Pancreas (tissue), 10 donors: ENCODE measurements around the gene TNIK. TPM values are rescaled to one million over a fixed set of nuclear protein-coding genes. Genes with fewer than 3 reads are reported as not detected.

ENCODE experiments used
- ATAC-seq, 4 donors: fragments of 200-7000 bp; cut with Tn5 transposase; one replicate each; pipeline versions ENCODE4 v1.8.0 to v1.9.1; 2020; ENCODE audit warnings: mild to moderate bottlenecking in 4 of 4, moderate library complexity in 4 of 4
- DNase-seq, 6 donors: peaks; one replicate each; pipeline ENCODE4 v3.0.0-alpha.2; 2020
- FAIRE-seq: peaks from 2 replicates; lab custom pipeline; 2012; peaks lifted over from hg19 to GRCh38; lab: Jason Lieb, UNC
- H3K27ac ChIP-seq, 4 donors: fragments of 200-600 bp; sonication (generic); 1 replicate in 3 of 4; 2 replicates in 1 of 4; pipeline versions ENCODE4 v1.5.0 to v1.8.0; 2020
- H3K27me3 ChIP-seq, 4 donors: fragments of 200-600 bp; one replicate each; pipeline ENCODE4 v1.8.0; 2021
- H3K36me3 ChIP-seq, 3 donors: fragments of 200-600 bp; sonication (generic) in 1 of 3; one replicate each; pipeline versions ENCODE4 v1.5.0 to v1.8.0; 2020 to 2021
- H3K4me1 ChIP-seq, 3 donors: fragments of 200-600 bp; one replicate each; pipeline ENCODE4 v1.8.0; 2021
- H3K4me3 ChIP-seq, 4 donors: fragments of 200-600 bp; sonication (generic) in 2 of 4; one replicate each; pipeline versions ENCODE4 v1.5.0 to v1.8.0; 2020 to 2021
- H3K9me3 ChIP-seq, 4 donors: fragments of 200-600 bp; one replicate each; pipeline ENCODE4 v1.8.0; 2021
- CTCF ChIP-seq, 4 donors: fragments of 200-600 bp; sonication (generic) in 3 of 4; IDR thresholded peaks; one replicate each; pipeline versions ENCODE4 v1.5.0 to v1.8.0; 2021; ENCODE audit warnings: antibody characterized with exemption in 4 of 4
- WGBS, 2 donors: extraction: QIAGEN DNeasy Blood & Tissue Kit; methylation state at CpG; one replicate each; pipeline ENCODE4 v1.1.7; 2013; 5-methylcytosine and 5-hydroxymethylcytosine counted together
- intact Hi-C, 3 donors: fragments of 100-400 bp; cut with DNase I; formaldehyde crosslinking; loops; one replicate each; pipeline versions ENCODE4 v1.11.1 to v1.14.2; 2022
- polyA plus RNA-seq, 2 donors: library from polyadenylated mRNA; stranded (reverse); fragments of 200-250 nt; gene quantifications; one replicate each; pipeline ENCODE4 v1.2.3, GENCODE V29; 2013
- total RNA-seq, 6 donors: library from RNA; stranded (reverse); fragmentation: NEBNext Ultra II Directional in 4 of 6; extraction: Animal tissue kit (Norgen Biotek cat#: 25700) in 4 of 6; gene quantifications; one replicate each; pipeline versions ENCODE4 v1.2.1 to v1.2.4, GENCODE V29; 2021 to 2023
- donor health status: healthy with polysubstance abuse.
- donor health status: DM: no; HTN: no; CAD: no; lungs with moderate emphysema.
- donor health status: DM: no; HTN: no; CAD: no.
- donor health status: control.
- donor health status: control.
- donor health status: Bipolar disorder and iron deficiency.
- donor health status: DM: yes; HTN: yes; CAD: no.
- donor health status: DM: no; HTN: no; CAD: no.
- donor health status: DM: no; HTN: no; CAD: no.
- donor health status: DM: yes; HTN: yes; CAD: no.

TNIK gene
- total and polyA plus RNA-seq, 8 donors, result 3.5 to 13.6 (median 5.8) TPM

- no peaks in the 10 kb centered on the region for H3K36me3 ChIP-seq
- no peak for ATAC-seq
- WGBS, 2 donors, result 68 to 84% methylated on average over 2 of the region's 2 CpGs
- no peak overlapping the region for H3K27ac ChIP-seq
- H3K4me3 ChIP-seq, result no peak overlapping the region
- no peak for DNase-seq
- peaks cover 0 to 2% (median 0%) of the 10 kb centered on the region in 3 donors for H3K4me1 ChIP-seq
- no peaks in the 10 kb centered on the region for H3K9me3 ChIP-seq
- TF ChIP-seq CTCF (IDR thresholded peaks at IDR 0.05), result no peak
- no peak for FAIRE-seq
- intact Hi-C loops, result no loop called here
- H3K27me3 ChIP-seq, result no peaks in the 10 kb centered on the region
These were observed 94.7 kb downstream of the TNIK start for GRCh38 chr3:171365489-171365888.

DNA sequence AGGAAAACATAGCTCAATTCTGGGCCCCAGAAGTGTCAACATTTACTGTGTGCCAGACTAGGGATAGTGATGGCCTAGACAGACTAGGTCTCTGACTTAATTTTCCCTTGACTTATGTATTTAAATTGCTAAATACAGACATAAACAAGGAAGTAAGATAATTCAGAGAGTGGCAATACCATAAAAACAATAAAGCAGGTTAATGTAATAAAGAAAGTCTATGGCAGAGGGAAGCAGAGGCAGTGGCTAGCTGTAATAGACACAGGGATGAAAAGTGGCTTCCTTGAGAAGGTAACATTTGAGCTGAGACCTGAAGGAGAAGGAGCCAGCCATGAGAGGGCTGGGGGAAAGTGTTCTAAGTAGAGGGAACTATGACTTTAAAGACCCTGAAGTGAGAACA is 95.7 kb downstream of the TNIK start:
- DNase-seq (no peak), FAIRE-seq (peak; percentile 34), ATAC-seq (no peak)
- intact Hi-C loops, result no loop called here
- no peaks in the 10 kb centered on the region for H3K27me3 ChIP-seq
- H3K36me3 ChIP-seq, result no peaks in the 10 kb centered on the region
- H3K4me3 ChIP-seq, result no peak overlapping the region
- H3K4me1 ChIP-seq, result peaks cover 0 to 2% (median 0%) of the 10 kb centered on the region in 3 donors
- no peak overlapping the region for H3K27ac ChIP-seq
- no peak for TF ChIP-seq CTCF (IDR thresholded peaks at IDR 0.05)
- no peaks in the 10 kb centered on the region for H3K9me3 ChIP-seq

DNA sequence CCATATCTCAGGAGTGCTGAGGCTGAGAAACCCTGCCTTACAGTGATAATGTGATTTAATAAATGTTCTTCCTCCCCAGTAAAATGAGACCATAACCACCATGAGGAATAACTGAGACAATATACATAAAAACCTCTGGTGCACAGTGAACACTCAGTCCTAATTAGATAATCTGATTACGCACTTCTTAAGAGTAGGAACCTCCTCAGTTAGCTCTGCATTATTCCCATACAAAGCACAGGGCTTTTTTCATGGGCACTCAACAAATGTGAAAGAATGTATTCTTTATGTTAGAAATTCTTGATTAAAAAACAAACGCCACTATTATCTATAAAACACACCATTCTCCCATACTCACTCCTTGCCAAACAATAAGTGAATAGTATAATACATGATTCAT is 97.0 kb downstream of the TNIK start:
- Histone ChIP-seq H3K36me3 (no peaks in the 10 kb centered on the region), H3K4me1 (peaks cover 0 to 2% (median 0%) of the 10 kb centered on the region in 3 donors), H3K4me3 (no peak overlapping the region), H3K27me3 (no peaks in the 10 kb centered on the region), H3K27ac (no peak overlapping the region), H3K9me3 (no peaks in the 10 kb centered on the region)
- DNase-seq (no peak), ATAC-seq (no peak), FAIRE-seq (no peak)
- TF ChIP-seq CTCF (IDR thresholded peaks at IDR 0.05), result no peak
- intact Hi-C loops, result no loop called here
- WGBS, 2 donors, result 78 to 88% methylated on average over 2 of the region's 2 CpGs

DNA sequence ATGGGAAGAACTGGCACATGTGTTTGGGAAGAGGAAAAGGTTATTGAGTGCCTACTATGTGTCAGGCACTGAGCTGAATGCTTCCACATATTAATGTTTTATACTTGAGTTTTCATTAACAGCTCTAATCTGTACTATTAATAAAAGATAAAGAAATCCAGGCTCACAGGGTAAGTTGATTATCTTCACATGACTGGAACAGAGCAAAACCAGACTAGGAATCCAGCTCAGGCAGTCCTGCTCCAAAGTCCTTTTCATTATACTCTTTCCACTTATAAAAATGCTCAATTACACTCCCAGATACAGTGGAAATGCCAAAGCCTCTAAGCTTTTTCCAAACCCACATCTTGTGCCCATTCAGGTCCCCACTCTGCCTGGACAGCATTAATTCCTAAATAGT is 97.6 kb downstream of the TNIK start:
- no peaks in the 10 kb centered on the region for H3K36me3 ChIP-seq
- no peak overlapping the region for H3K27ac ChIP-seq
- TF ChIP-seq CTCF (IDR thresholded peaks at IDR 0.05), result no peak
- H3K9me3 ChIP-seq, result no peaks in the 10 kb centered on the region
- H3K4me1 ChIP-seq, result peaks cover 0 to 2% (median 0%) of the 10 kb centered on the region in 3 donors
- no peak overlapping the region for H3K4me3 ChIP-seq
- DNase-seq (no peak), FAIRE-seq (no peak), ATAC-seq (no peak)
- H3K27me3 ChIP-seq, result no peaks in the 10 kb centered on the region
- intact Hi-C loops, result no loop called here

GRCh38 chr3:171358881-171359198 is 101.4 kb downstream of the TNIK start:
- no peak for DNase-seq
- 90 to 91% methylated on average over 2 of the region's 2 CpGs for WGBS, 2 donors
- Histone ChIP-seq H3K4me1 (peaks cover 11 to 29% (median 24%) of the 10 kb centered on the region in 3 donors), H3K4me3 (no peak overlapping the region), H3K27ac (no peak overlapping the region), H3K9me3 (no peaks in the 10 kb centered on the region), H3K27me3 (no peaks in the 10 kb centered on the region), H3K36me3 (no peaks in the 10 kb centered on the region)
- FAIRE-seq, result no peak
- no peak for TF ChIP-seq CTCF (IDR thresholded peaks at IDR 0.05)
- intact Hi-C loops, result no loop called here
- peak in 1 of 4 donors; percentile 11 for ATAC-seq
